Breast epithelium (tissue), 3 donors: Measurements from ENCODE around the gene UTP11.

Experiments
- CTCF ChIP-seq, 3 donors: fragments of 450-650 bp; IDR thresholded peaks; one replicate each; pipeline ENCODE4 v1.5.1; 2016 to 2017; ENCODE audit warnings: antibody characterized with exemption in 3 of 3, mild to moderate bottlenecking in 3 of 3, moderate library complexity in 3 of 3
- POLR2A ChIP-seq: fragments of 450-650 bp; IDR thresholded peaks from one replicate; pipeline ENCODE4 v1.6.1; 2016; ENCODE audit warnings: antibody characterized with exemption, mild to moderate bottlenecking, moderate library complexity
- POLR2AphosphoS5 ChIP-seq, 3 donors: sonication (generic); formaldehyde crosslinking; IDR thresholded peaks; one replicate each; pipeline ENCODE4 v1.6.1; 2017; ENCODE audit warnings: antibody characterized with exemption in 3 of 3

- no peak for TF ChIP-seq CTCF (IDR thresholded peaks at IDR 0.05)
- TF ChIP-seq POLR2AphosphoS5 (IDR thresholded peaks at IDR 0.05), result no peak
- TF ChIP-seq POLR2A, result no peak
Observed at GRCh38 chr1:38015978-38016725, 3.6 kb downstream of the UTP11 start.
